DMS153 treated with DMSO at 0.1 percent for 48 hours (cell line): ENCODE results near the gene KRT73.

Experiments used
- DNase-seq: peaks from one replicate; lab custom pipeline; 2025; ENCODE audit not compliant: unreplicated experiment; lab: John Stamatoyannopoulos, UW

The KRT73 gene

GRCh38 chr12:52622349-52622748 lies 4.0 kb upstream of the KRT73 start:
- no peak for DNase-seq

- no peak for DNase-seq
These were observed 507 bp upstream of the KRT73 start for GRCh38 chr12:52618866-52619265.

- no peak for DNase-seq
These were observed 965 bp downstream of the KRT73 start for GRCh38 chr12:52617403-52617785.

- DNase-seq: no peak
These were observed 1.5 kb downstream of the KRT73 start for GRCh38 chr12:52616680-52617402.

- DNase-seq: no peak
These were observed 2.4 kb downstream of the KRT73 start for GRCh38 chr12:52615912-52616311.

- DNase-seq: no peak
These were observed 3.0 kb downstream of the KRT73 start for GRCh38 chr12:52615208-52615868.

GRCh38 chr12:52614381-52615207 lies 3.8 kb downstream of the KRT73 start:
- no peak for DNase-seq

- no peak for DNase-seq
These were observed 4.9 kb downstream of the KRT73 start for GRCh38 chr12:52613384-52614030.

GRCh38 chr12:52612431-52613383 lies 5.7 kb downstream of the KRT73 start:
- DNase-seq: no peak

- DNase-seq: no peak
These were observed 7.3 kb downstream of the KRT73 start for GRCh38 chr12:52611080-52611468.

- no peak for DNase-seq
These were observed 9.3 kb downstream of the KRT73 start for GRCh38 chr12:52608826-52609630.

- no peak for DNase-seq
These were observed 10.2 kb downstream of the KRT73 start for GRCh38 chr12:52608161-52608560.

- no peak for DNase-seq
These were observed 11.0 kb downstream of the KRT73 start for GRCh38 chr12:52607314-52607713.

GRCh38 chr12:52606581-52607218 lies 11.7 kb downstream of the KRT73 start:
- DNase-seq: no peak

GRCh38 chr12:52606096-52606495 lies 12.3 kb downstream of the KRT73 start:
- no peak for DNase-seq

GRCh38 chr12:52605542-52605941 lies 12.8 kb downstream of the KRT73 start:
- no peak for DNase-seq

GRCh38 chr12:52604859-52605258 lies 13.5 kb downstream of the KRT73 start:
- no peak for DNase-seq

GRCh38 chr12:52603314-52603713 lies 15.0 kb downstream of the KRT73 start:
- no peak for DNase-seq

- no peak for DNase-seq
These were observed 15.8 kb downstream of the KRT73 start for GRCh38 chr12:52602552-52602951.
